Endothelial cell (in vitro differentiated cells): ENCODE results near the gene TEC. TPM values are rescaled to one million over a fixed set of nuclear protein-coding genes. Genes with fewer than 3 reads are reported as not detected.
"Not testable (repeated sequence)": the region's sequence is repeated elsewhere in the genome, so short reads cannot be mapped to it uniquely, and the experiment has no call there.

Experiments
- DNase-seq: peaks from one replicate; pipeline ENCODE4 v3.0.0; 2021; ENCODE audit warnings: low spot score
- H3K27ac Mint-ChIP-seq: one replicate; pipeline ENCODE4 v1.8.0; 2021; ENCODE audit warnings: mixed read lengths, inconsistent platforms; ENCODE audit not compliant: unreplicated experiment
- H3K27me3 Mint-ChIP-seq: one replicate; pipeline ENCODE4 v1.8.0; 2021; ENCODE audit warnings: mild to moderate bottlenecking, moderate library complexity, mixed read lengths, inconsistent platforms; ENCODE audit not compliant: unreplicated experiment
- H3K36me3 Mint-ChIP-seq: one replicate; pipeline ENCODE4 v1.8.0; 2021; ENCODE audit warnings: mild to moderate bottlenecking, low read depth, mixed read lengths, inconsistent platforms; ENCODE audit not compliant: unreplicated experiment
- H3K4me1 Mint-ChIP-seq: one replicate; pipeline ENCODE4 v1.8.0; 2021; ENCODE audit warnings: mild to moderate bottlenecking, mixed read lengths, inconsistent platforms; ENCODE audit not compliant: unreplicated experiment
- H3K4me3 Mint-ChIP-seq: one replicate; pipeline ENCODE4 v1.8.0; 2021; ENCODE audit warnings: mild to moderate bottlenecking, mixed read lengths, inconsistent platforms; ENCODE audit not compliant: unreplicated experiment
- H3K9me3 Mint-ChIP-seq: one replicate; pipeline ENCODE4 v1.8.0; 2021; ENCODE audit warnings: mixed read lengths, inconsistent platforms; ENCODE audit not compliant: unreplicated experiment
- total RNA-seq: library from RNA; stranded (reverse); fragmentation: NEBNext Ultra II Directional; extraction: Animal tissue kit (Norgen Biotek cat#: 25700); gene quantifications from one replicate; pipeline ENCODE4 v1.2.1, GENCODE V29; 2021; ENCODE audit not compliant: unreplicated experiment
- TF ChIP-seq, protein P1 (sequence below): fragments of 200-600 bp; sonication (generic); IDR thresholded peaks from one replicate; pipeline ENCODE4 v1.5.0; 2021; ENCODE audit warnings: antibody characterized with exemption; ENCODE audit not compliant: unreplicated experiment

The TEC gene
- total RNA-seq, 1 donor from 2014 or later: 1.9 TPM

DNA sequence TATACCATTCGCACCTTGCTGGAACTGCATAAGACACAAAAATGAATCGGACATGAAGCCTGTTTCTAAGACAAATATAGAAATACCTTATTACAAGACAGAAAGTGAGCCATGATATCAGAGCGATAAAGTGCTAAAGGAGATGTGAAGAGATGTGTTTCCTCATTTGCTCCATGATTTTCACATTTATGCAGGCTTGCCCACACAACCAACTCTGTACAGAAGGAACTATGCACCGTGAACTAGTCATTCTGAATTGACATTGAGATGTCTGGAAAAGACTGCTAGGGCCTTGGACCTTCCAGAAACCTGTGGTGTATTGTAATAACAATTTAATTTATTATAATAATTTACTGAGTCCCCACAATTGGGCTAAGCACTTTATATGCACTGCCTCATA, 97.0 kb downstream of the TEC start:
- peaks cover 15% of the 10 kb centered on the region for H3K4me1 Mint-ChIP-seq
- no peak for DNase-seq

DNA sequence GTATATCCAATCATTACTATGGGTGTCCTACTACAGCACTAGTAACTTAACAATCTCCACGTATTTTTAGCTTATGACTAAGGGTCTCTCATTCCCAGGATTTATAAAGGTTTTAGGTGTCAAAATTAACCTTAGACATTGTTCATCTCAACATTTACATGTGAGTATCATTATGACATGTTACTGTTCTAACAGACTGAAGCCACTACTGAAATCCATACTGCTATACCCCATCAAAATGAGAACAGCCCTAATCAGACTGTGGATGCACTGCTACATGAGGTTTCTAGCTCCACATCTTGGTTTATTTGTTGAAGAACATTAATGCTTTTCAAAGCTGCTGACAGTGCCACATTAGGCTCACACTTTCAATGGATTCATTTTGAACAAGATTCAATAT, 100.0 kb downstream of the TEC start:
- no peak overlapping the region for H3K4me3 Mint-ChIP-seq
- no peaks in the 10 kb centered on the region for H3K9me3 Mint-ChIP-seq
- no peak for DNase-seq
- peaks cover 3% of the 10 kb centered on the region for H3K27me3 Mint-ChIP-seq
- peaks cover 2% of the 10 kb centered on the region for H3K4me1 Mint-ChIP-seq
- TF ChIP-seq, protein P1, sequence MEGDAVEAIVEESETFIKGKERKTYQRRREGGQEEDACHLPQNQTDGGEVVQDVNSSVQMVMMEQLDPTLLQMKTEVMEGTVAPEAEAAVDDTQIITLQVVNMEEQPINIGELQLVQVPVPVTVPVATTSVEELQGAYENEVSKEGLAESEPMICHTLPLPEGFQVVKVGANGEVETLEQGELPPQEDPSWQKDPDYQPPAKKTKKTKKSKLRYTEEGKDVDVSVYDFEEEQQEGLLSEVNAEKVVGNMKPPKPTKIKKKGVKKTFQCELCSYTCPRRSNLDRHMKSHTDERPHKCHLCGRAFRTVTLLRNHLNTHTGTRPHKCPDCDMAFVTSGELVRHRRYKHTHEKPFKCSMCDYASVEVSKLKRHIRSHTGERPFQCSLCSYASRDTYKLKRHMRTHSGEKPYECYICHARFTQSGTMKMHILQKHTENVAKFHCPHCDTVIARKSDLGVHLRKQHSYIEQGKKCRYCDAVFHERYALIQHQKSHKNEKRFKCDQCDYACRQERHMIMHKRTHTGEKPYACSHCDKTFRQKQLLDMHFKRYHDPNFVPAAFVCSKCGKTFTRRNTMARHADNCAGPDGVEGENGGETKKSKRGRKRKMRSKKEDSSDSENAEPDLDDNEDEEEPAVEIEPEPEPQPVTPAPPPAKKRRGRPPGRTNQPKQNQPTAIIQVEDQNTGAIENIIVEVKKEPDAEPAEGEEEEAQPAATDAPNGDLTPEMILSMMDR: no peak
- no peak overlapping the region for H3K27ac Mint-ChIP-seq
- H3K36me3 Mint-ChIP-seq: no peaks in the 10 kb centered on the region

More for the DNA sequence above, 97.0 kb downstream of the TEC start:
- no peak overlapping the region for H3K4me3 Mint-ChIP-seq
- peaks cover 4% of the 10 kb centered on the region for H3K9me3 Mint-ChIP-seq
- no peaks in the 10 kb centered on the region for H3K36me3 Mint-ChIP-seq
- TF ChIP-seq, protein P1: no peak
- H3K27ac Mint-ChIP-seq: no peak overlapping the region
- peaks cover 5% of the 10 kb centered on the region for H3K27me3 Mint-ChIP-seq

DNA sequence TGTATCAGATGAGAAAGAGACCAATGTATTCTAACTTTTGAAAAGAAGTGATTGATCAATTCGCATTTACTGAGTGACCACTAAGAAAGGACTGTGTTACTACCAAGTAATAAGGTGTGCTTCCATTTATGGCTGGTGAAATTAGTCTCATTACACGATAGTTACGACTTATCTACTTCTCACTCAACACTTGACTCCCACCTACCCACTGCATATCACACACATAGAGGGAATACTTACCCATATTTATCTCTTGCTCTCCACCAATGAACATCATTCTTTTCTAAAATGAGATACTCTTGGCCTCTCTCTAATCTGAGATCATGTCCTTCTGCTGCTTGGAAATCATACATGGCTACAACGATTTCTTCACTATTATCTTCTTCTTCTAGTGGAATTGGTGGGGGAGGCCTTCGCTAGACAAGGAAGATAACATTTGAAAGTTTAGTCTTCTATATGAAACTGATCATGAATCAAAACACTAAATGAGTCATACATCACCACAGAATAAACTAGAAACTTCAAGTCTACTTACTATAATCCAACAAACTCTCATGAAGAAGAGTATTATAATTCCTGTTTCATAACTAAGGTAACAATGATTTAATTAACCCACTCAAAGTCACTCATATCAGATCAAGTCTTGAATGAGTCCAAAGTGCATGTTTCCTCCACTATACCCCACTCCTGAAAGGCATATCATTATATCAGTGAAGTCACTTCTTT, 101.9 kb downstream of the TEC start:
- no peaks in the 10 kb centered on the region for H3K27me3 Mint-ChIP-seq
- H3K36me3 Mint-ChIP-seq: no peaks in the 10 kb centered on the region
- no peaks in the 10 kb centered on the region for H3K9me3 Mint-ChIP-seq
- no peaks in the 10 kb centered on the region for H3K4me1 Mint-ChIP-seq
- no peak overlapping the region for H3K27ac Mint-ChIP-seq
- TF ChIP-seq, protein P1: no peak
- H3K4me3 Mint-ChIP-seq: no peak overlapping the region
- no peak for DNase-seq

DNA sequence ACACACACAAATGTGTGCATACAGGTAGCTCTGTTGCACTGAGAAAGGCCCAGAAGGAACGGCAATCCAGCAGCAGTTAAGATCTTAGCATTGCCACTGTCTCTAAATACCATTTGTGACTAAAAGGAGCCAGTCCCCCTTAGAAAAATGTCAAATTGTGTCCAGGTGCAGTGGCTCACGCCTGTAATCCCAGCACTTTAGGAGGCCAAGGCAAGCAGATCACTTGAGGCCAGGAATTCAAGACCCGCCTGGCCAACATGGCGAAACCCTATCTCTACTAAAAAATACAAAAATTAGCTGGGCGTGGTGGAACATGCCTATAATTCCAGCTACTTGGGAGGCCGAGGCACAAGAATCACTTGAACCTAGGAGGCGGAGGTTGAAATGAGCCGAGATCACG, 105.1 kb downstream of the TEC start:
- not testable (repeated sequence) for H3K4me1 Mint-ChIP-seq, H3K9me3 Mint-ChIP-seq, DNase-seq, H3K4me3 Mint-ChIP-seq, H3K36me3 Mint-ChIP-seq, H3K27me3 Mint-ChIP-seq, H3K27ac Mint-ChIP-seq

DNA sequence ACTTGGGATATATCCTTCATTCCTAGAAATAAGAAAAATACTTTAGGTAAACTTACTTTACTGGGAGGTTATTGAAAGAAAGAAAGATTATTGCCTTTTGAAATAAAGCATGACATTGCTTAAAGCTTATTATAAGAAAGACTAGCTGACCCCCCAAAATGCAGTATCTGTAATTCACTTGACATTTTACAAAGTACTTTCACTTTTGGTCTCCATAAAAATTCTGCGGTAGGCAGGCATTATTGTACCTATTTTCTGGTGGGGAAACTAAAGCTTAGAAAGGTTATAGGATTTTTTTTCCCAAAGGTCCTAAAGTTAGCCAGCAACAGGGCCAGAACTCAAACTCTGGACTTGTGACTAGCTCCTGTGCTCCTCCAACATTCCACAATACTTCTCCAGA, 105.9 kb downstream of the TEC start:
- TF ChIP-seq, protein P1: no peak
- H3K36me3 Mint-ChIP-seq: peaks cover 3% of the 10 kb centered on the region
- no peak for DNase-seq
- H3K9me3 Mint-ChIP-seq: no peaks in the 10 kb centered on the region
- no peak overlapping the region for H3K4me3 Mint-ChIP-seq
- H3K27ac Mint-ChIP-seq: no peak overlapping the region
- no peaks in the 10 kb centered on the region for H3K27me3 Mint-ChIP-seq
- no peaks in the 10 kb centered on the region for H3K4me1 Mint-ChIP-seq
